GM19023 (cell line): ENCODE data around the gene URB2.

ENCODE experiments used
- ATAC-seq: cut with Tn5 transposase; IDR thresholded peaks from one replicate; pipeline ENCODE4 v1.9.1; 2021; ENCODE audit warnings: mild to moderate bottlenecking, moderate library complexity; ENCODE audit not compliant: unreplicated experiment

Gene URB2

DNA sequence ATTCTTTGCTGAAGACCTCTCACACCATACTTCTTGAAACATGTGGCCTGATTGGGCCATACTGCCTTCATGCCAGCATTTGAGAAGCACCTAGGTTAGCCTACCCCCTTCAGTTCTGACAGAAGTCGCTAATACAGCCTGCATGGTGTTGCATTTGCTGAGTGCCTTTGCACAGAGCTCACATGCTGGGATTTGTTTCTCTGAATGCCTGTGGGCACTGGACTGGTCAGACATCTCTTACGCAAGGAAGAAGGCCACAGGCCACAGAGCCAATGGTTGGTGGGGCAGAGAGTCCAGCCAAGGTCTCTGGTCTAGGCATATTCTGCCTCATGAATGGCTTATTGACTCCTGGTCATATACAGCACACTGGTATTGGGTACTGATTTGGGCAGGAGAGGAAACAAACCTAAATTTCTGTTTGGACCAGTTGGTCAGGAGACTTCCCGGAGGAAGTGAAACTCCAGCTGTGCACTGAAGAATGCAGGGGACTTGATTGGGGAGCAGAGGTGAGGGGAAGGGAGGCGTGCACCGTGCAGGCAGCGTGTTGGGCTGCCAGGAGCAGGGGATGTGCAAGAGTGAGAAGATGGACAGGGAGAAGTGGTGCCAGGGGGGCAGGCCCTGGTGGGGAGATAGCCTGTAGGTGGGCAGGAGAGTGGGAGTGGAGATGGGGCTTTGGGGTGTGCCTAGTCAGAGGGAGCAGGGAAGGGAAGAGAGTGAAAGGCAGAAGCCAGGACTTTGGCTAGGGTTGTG, 18.1 kb downstream of the URB2 start:
- ATAC-seq = no peak

DNA sequence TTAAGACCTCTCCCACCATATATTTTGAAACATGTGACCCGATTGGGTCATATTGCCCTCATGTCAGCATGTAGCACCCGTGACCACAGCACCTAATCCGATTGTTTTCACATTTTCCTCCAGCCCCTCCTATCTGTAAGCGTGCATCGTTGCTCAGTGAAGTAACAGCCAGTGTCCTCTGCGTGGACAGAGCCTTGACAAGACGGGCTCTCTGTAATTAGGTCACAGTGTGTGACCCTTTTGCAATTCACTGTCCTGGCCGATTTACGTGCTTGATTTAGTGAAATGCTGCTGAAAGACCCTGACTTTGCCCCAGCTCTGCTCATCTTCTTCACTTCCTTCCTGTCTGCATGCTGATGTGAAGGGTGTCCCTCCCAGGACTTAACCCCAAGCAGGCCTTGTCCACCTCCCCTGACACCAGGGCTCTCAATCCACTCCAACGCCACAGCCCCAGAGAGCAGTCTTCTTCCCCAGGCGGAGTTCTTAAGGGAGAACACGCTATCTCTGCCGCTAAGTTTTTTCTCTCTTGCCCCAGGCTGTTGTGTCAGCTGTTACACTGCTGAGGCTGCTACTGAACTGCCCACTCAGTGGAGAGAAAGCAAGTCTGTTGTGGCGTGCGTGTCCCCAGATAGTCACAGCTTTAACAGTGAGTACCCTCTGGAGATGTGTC, 19.4 kb downstream of the URB2 start:
- ATAC-seq = no peak

DNA sequence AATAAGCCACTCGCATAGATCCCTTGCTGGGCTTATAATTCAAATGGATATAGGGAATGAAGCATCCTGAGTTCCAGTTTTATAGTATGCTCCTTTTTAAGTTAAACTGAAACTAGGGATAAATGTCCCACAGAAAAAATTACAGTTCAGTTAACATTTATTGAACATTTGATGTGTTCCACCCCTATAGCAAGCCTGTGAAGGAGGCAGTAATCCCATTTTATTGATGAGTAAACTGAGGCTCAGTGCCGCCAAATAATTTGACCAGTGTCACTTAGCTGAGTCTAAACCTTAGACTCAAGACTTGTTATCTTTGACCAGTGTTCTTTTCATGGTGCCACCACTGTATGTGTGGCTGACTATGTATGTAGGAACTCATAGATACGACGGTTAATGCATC, 22.4 kb downstream of the URB2 start:
- ATAC-seq = no peak

DNA sequence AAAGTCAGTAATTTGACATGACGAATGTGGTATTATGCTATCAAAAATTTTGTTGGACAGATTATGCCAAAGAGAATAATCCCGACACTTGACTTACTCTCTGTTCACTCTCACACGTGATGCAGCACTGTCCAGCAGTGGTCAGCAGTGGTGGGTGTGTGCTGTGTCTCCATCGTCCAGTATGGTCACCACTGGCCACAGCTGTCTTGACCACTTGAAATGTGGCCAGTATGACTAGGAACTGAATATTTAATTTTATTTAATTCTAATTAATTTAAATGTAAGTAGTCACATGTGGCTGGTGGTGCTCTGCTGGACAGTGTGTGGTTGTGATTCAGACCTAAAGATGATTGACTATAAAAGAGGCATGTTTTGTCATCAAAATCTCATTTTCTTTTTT, 24.0 kb downstream of the URB2 start:
- no peak for ATAC-seq

DNA sequence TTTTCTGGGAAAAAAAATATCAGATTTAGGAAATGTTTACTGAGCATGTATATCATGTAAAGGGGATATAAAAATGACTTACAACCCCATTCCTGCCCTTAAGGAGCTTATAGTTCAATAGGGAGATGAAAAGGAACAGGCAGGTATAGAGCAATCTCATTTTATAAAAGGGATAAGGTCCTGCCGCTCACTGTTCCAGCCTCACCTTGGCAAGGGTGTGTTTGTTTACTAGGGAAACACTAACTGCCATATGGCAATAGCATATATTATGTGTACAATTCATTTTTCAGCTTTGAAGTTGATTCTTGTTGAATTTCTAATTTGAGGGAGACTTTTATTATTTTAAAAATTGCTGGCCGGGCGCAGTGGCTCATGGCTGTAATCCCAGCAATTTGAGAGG, 25.5 kb downstream of the URB2 start:
- ATAC-seq = no peak

DNA sequence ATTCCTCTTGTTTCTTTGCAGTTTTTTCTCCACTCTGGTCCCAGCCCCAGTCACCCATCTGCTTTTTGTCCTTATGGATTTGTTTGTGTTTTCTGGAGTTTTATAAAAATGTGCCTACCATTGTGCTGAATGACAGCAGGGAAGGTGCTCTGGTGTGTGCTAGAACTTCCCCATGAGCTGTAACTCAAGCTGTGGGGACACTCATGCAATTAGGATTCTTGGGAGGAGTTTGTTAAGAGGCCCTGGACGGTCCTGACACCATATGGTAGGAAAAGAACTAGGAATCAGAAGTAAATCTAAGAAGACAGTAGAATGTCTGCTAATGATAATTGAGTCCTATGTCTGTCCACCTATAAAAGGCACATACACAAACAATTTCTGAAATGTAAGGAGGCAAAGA, 27.4 kb downstream of the URB2 start:
- no peak for ATAC-seq

DNA sequence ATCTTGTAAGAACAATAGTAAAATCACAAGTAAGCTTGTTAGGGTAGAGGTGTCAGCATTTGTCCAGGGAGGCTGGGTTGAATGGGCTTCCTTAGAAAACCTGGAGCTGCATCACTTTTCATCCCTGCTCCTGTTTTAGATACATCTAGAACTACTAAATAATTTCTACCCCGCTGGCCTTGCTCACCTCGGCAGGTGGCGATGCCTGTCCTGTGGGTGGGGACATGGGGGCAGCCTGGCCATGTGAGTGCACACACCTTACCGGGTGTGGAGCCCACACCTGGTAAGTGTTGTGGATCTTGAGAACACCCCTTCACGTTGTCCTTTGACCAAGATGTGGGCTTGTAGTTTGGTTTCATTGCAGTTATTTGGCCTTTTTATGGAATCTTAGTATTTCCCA, 29.7 kb downstream of the URB2 start:
- ATAC-seq = no peak

DNA sequence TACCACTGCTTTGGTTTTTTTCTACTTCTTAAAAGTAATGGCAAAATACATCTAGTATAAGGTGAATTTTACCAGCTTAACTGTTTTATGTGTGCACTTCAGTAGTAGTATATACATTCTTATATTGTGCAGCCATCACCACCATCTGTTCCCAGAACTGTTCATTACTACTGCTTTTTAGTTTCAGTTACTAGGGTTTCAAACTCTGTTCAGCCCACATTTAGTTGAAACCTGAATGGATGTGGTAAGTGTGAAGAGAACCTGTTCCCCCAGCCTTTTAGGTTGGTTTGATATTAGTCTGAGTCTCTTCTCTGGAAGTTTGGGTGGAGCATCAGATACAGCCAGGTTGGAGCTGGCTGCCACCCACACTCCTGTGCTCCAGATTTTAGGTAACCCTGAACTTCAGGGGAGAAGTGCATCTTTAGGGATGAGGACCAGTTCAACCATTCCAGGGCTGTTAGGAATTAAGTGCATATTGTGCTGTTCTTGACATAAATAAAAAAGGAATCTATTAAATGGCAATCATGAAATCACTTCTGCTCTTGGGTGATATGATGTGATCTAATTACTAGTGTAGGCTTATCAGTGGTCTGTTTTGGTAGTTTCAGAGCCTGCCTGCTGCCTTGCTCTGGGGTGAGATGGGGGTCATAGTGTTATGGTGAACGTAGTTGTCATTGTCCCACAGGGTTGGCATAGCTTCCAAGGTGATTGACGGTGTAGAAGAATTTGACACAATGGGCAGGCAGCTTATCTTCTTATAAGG, 32.1 kb downstream of the URB2 start:
- no peak for ATAC-seq

DNA sequence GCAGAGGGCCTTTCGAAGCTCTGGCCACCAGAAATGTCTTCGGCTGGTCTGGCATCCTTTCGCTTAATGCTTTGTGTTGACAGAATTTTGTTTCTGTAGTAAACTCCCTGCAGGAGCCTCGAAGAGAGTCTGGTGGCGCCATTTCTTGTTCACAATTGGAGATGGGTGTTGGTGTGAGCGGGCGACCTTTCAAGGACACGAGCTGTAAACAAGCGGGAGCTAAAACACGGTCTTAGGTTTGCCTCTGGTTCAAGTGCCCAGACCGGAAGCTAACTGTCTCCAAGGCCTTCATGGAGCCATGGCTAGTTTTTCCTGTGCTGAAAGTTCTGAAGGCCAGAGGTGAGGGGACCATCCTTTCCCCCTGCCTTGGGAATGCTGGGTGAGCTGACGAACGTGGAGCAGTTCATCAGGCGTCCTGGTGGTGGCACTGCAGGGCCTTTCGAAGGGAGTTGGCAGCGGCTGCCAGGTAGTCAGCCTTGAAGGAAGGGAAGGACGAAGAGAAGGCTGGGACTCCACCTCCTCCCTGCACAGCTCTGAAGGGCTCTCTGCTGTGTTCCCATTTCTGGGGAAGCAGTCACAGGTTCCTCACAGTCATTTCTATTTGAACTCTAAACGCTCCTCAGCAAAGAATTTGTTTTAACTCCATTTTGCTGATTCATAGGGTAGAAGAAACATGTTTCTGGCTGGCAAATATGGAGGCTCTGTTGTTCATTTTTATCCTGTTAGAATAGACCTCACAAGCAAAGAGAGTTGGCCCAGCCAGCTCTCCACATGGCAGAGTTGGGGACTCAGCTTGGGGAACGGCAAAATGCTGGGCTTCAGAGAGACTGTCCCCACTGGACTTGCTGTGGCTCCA, 35.2 kb downstream of the URB2 start:
- peak; percentile 76 for ATAC-seq

DNA sequence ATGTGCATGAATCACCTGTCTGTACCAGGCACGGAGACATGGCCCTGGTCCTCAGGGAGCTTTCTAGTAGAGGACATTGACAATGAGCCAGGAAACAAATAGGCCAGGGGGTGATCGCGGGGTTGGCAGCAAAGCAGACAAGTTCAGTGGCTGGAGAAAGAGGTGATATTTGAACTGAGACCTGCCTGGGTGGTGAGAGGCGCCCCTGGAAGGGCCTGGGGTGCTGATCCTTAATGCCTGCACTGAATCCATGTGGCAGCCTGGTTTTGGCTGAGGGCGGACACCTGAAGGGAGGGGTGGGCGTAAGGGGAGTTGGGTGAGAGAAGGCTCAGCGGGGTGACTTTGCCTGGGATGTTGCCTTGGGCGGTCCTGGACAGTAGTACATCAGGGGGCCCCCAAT, 35.9 kb downstream of the URB2 start:
- no peak for ATAC-seq

DNA sequence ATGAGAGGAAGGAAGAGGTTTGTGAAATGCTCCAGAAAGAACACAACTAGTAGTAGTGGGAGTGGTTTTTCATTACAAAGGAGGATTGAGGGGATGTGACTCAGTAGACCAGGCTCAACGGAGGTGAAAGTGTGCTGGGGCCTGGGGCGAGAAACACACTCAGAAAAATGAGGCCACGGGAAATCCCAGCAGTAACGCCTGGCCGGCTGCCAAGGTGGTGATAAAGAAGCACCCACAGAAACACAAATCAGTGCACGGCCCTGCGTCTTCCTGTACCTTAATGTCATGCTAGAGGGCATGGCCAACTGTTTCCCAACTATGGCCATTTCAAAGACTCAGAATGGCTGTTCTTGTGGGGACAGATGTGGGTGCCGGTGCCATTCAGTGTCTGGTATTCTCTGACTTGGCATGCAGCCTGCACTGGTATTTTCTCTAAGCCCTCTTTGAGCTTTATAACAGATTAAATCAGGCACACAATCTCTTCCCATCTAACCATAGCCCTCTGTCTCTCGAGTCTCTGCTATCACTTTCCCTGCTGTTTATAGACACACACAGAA, 38.2 kb downstream of the URB2 start:
- no peak for ATAC-seq

DNA sequence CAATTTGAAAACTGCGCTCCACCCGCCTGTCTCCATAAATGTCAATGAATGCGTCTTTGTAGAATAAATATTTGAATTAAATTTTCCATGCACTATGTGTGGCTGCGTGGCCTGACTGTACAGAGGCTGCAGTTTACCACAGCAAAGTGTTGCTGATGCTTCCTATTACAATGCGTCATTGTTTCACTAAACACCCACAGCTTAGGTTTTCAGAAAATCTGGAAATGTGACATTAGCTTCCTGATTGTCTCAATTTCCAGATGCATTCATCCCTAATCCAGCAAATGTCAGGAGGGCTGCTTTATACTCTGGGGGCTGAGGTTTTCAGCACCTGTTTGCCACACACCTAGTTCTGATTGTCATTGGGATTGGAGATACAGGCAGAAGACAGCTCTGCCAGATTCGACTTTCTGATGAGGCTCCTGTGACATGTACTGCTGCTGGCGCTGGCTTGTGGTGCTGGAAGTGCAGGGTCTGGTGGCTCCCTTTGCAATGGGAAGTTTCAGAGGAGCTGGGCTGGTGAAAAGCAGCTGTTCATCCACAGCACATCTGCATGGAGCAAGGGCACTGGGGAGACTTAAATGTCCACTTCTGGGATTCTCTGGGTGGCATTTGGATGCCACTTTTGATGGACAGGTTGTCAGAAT, 40.0 kb downstream of the URB2 start:
- no peak for ATAC-seq

DNA sequence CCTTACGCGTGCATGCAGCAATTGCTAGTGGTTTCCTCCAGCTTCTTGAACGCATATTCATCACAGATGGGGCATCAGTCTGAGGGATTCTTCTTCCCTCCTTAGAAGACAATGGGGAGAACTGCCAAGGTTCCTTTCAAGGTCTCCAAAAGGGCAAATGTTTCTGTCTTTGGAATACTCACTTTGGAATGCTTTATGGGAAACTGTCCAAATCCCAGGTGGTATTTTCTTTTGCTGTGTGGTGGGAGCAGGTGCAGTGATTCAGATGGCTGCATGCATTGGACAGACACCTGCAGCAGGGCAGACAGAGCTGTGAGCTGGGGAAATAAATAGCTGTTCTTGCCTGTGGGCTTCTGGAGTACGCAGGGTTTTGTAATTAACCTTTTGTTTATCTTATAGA, 40.5 kb downstream of the URB2 start:
- no peak for ATAC-seq

DNA sequence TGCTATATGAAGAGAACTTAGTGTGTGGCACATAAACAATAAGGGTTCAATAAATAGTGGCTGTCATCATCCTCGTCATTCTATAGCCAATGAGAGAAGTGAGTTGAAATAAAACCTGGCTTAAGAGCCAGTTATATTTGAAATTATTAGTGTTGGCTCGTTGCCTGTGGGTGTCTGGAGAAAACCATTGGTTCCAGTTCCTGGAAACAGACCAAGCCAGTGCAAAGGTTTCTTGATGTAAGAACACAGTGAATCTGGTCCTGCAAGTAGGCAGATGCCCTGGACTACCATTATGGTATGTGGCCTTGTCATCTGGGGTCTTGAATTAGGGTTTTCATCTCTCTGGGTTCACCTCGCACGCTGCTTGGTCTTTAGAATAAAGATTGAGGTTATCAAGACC, 43.3 kb downstream of the URB2 start:
- no peak for ATAC-seq

DNA sequence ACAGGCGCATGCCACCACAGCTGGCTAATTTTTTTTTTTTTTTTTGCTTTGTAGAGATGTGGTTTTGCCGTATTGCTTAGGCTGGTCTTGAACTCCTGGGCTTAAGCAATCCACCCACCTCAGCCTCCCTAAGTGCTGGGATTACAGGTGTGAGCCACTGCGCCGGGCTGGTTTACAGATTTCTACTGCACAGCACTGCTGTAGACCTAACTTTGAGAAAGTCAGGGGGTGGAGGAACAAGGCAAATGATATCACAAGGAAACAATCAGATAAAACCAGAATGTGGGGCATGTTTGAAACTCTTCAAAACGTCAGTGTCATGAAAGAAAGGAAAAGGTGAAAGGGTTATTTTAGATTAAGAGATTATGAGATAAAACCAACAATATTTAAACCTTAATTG, 45.3 kb downstream of the URB2 start:
- no peak for ATAC-seq

DNA sequence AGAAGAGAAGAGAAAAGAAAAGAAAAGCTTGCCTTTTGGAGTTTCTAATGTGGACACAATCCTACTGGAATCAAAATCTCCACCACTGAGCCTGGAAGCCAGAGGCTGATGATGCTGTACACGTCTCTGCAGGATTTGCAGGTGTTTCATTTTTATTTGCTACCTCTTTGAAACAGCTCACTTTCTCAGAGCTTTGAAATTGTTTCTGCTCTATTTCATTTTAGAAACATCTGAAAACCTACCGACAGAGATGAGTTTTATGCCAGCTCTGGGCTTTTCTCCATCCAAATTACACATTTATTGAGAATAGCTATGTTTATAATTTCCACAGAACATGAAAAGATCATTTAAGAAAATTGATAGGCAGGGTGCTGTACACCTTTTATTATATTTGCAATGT, 46.2 kb downstream of the URB2 start:
- ATAC-seq = no peak

DNA sequence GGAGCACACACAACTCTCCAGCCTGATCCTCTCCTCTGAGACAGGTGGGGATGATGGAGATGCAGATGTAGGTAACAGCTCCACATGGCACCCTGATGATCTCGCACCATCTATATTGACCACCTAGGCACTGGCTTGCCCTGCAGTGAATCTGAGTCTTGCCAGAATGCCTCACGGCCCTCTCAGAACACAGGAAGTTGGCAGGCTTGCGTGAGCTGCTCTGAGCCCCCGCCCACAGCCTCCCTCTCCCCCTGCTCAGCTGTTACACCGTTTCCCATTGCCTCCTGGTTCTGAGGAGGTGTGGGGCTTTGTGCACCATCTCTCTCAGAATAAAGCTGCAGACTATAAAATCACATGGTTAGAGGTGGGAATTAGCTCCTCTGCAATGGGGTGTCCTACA, 48.0 kb downstream of the URB2 start:
- no peak for ATAC-seq

DNA sequence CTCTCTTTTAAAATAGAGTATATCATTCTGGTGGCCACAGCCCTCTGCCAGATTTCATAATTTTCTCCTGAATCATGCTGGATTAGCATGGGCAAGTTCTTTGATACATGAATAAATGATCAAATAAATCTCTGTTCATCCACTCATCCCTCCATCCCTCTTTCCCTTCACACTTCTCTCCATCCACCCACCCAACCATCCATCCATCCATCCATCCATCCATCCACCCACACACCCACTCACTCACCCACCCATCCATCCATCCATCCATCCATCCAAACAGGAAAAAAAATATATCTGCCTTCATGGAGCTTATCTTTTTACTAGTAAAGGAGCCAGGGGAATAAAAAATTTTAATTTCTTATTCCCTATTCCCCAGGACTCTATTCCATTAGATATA, 49.3 kb downstream of the URB2 start:
- no peak for ATAC-seq

DNA sequence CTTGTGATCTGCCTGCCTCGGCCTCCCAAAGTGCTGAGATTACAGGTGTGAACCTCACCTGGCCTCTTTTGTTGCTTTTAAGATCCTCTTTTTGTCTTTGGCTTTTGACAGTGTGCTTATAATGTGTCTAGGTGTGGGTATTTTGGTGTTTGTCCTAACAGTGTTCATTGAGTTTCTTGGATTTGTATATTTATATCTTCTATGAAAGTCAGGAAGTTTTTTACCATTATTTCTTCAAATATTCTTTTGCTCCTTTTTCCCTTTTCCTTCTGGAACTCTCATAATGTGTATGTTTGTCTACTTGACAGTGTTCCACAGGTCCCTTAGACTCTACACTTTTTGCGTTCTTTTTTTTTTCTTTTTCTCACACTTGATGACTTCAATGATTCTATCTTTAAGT, 59.1 kb downstream of the URB2 start:
- no peak for ATAC-seq

DNA sequence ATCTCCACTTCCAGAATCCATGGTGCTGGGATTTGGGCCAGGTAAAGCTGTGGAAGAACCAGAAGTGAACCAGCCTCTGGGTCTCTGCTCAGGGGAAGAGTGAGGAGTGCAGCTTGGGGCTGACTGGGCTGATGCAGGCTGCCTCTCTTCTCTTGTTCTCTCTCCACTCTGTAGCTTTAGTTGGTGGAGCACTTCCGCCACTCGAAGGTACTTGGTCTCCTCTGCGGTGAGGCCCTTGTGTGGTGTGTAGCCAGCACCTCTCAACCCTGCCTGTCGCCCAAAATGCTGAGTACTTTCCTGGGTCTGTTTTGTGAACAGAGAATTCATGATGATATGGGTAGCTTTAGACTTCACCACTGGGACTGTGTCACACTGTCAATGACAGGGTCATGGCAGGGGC, 63.2 kb downstream of the URB2 start:
- no peak for ATAC-seq
